Adrenal gland (tissue), 19 donors: ENCODE measurements around the gene SLC17A3. TPM values are rescaled to one million over a fixed set of nuclear protein-coding genes. Genes with fewer than 3 reads are reported as not detected.

ENCODE experiments used
- DNase-seq, 7 donors: peaks; one replicate each; pipeline ENCODE4 v3.0.0-alpha.2; 2019 to 2020
- H3K27ac ChIP-seq, 5 donors: fragments of 200-600 bp; sonication (generic) in 4 of 5; 1 replicate in 3 of 5; 2 replicates in 2 of 5; pipeline versions ENCODE4 v1.5.1 to v1.8.0; 2016 to 2020; ENCODE audit warnings: mild to moderate bottlenecking in 1 of 5
- H3K27me3 ChIP-seq: fragments of 200-600 bp; 2 replicates; pipeline ENCODE4 v1.8.0; 2021
- H3K36me3 ChIP-seq, 2 donors: fragments of 200-600 bp; replicated peaks in 1 of 2; 1 replicate in 1 of 2; 2 replicates in 1 of 2; pipeline versions ENCODE4 v1.5.1 to v1.8.0; 2018 to 2022
- H3K4me1 ChIP-seq, 2 donors: fragments of 200-600 bp; replicated peaks in 1 of 2; 1 replicate in 1 of 2; 2 replicates in 1 of 2; pipeline versions ENCODE4 v1.5.1 to v1.8.0; 2018 to 2021
- H3K4me3 ChIP-seq, 4 donors: fragments of 200-600 bp; sonication (generic) in 3 of 4; one replicate each; pipeline ENCODE4 v1.5.1; 2016 to 2018
- H3K9me3 ChIP-seq, 3 donors: fragments of 200-600 bp; sonication (generic) in 1 of 3; replicated peaks in 1 of 3; 1 replicate in 2 of 3; 2 replicates in 1 of 3; pipeline versions ENCODE4 v1.5.1 to v1.8.0; 2016 to 2021
- CTCF ChIP-seq, 6 experiments: fragments of 450-650 bp in 4 of 6; fragments of 200-600 bp in 2 of 6; sonication (generic) in 1 of 6; IDR thresholded peaks; 1 replicate in 5 of 6; 2 replicates in 1 of 6; pipeline versions ENCODE4 v1.5.1 to v1.8.0; 2016 to 2021; ENCODE audit warnings: antibody characterized with exemption in 6 of 6, mild to moderate bottlenecking in 2 of 6, moderate library complexity in 1 of 6
- POLR2A ChIP-seq, 2 donors: fragments of 450-650 bp; IDR thresholded peaks; one replicate each; pipeline ENCODE4 v1.6.1; 2017; ENCODE audit warnings: antibody characterized with exemption in 2 of 2, mild to moderate bottlenecking in 2 of 2, moderate library complexity in 1 of 2
- WGBS, 4 donors: extraction: QIAGEN DNeasy Blood & Tissue Kit in 2 of 4; methylation state at CpG; one replicate each; pipeline versions ENCODE4 v1.1.5 to v1.1.7; 2013 to 2017; 5-methylcytosine and 5-hydroxymethylcytosine counted together
- intact Hi-C, 2 donors: fragments of 100-400 bp; cut with DNase I; formaldehyde crosslinking; loops; one replicate each; pipeline versions ENCODE4 v1.14.1 to v1.15.0; 2022 to 2023
- long read RNA-seq, 10 donors: library from polyadenylated mRNA in 3 of 10; unstranded in 2 of 10; stranded (forward) in 1 of 10; transcript quantifications; one replicate each; pipeline ENCODE4 v2.0.0 and lab custom pipeline, GENCODE V29; 2021 to 2026
- polyA plus RNA-seq, 3 donors: library from polyadenylated mRNA; stranded (reverse); fragments of 200-250 nt in 2 of 3; fragments of 350-450 nt in 1 of 3; fragmentation: Illumina TruSeq in 1 of 3; extraction: RNeasy Lipid Tissue Mini Kit (QIAGEN cat#74804) in 1 of 3; gene quantifications; one replicate each; pipeline ENCODE4 v1.2.3, GENCODE V29; 2013 to 2014
- total RNA-seq, 9 donors: library from RNA; depleted of rRNA in 4 of 9; stranded (reverse); fragments of >200 nt in 4 of 9; fragments of 120-200 nt in 1 of 9; fragmentation: NEBNext Ultra II Directional in 1 of 9; extraction: Animal tissue kit (Norgen Biotek cat#: 25700) in 1 of 9; gene quantifications; one replicate each; pipeline versions ENCODE4 v1.1.0 to v1.2.4, GENCODE V29; 2013 to 2023
- donor health status: healthy with polysubstance abuse.
- donor health status: Bipolar disorder and iron deficiency.
- donor health status: DM: yes; HTN: yes; CAD: no.
- donor health status: DM: no; HTN: no; CAD: no.
- donor health status: DM: no; HTN: no; CAD: no.
- donor health status: DM: yes; HTN: yes; CAD: no.

Gene SLC17A3
- total RNA-seq, result 1 to 10 TPM in 2 of 9 donors, under 1 TPM in 6, not detected in 1; 0.20 to 2.1 (median 0.79) TPM
- polyA plus RNA-seq, result 1 to 10 TPM in 1 of 3 donors, under 1 TPM in 2; 0.34 to 1.5 (median 0.72) TPM
- long read RNA-seq, donor 1, result 0 reads
- long read RNA-seq, donor 2, result 0 reads
- long read RNA-seq, donor 3, result 0 reads
- long read RNA-seq, donor 4, result 0 reads
- long read RNA-seq, donor 5, result 0 reads
- long read RNA-seq, donor 6, result 0 reads
- long read RNA-seq, donor 7, result 0 reads
- long read RNA-seq, donor 8, result 0 reads
- long read RNA-seq, donor 9, result 0 reads
- long read RNA-seq, donor 10, result 0 reads

- H3K36me3 ChIP-seq, result no peaks in the 10 kb centered on the region
- WGBS, 4 donors, result 77 to 90% (median 85%) methylated on average over 3 of the region's 3 CpGs
- H3K4me1 ChIP-seq, result peaks cover 0 to 12% of the 10 kb centered on the region in 2 donors
- no peaks in the 10 kb centered on the region for H3K9me3 ChIP-seq
- no peak for TF ChIP-seq CTCF (IDR thresholded peaks at IDR 0.05)
- no peak for TF ChIP-seq POLR2A (IDR thresholded peaks at IDR 0.05)
- no peak for DNase-seq
- no peak within 1 kb of the TSS for H3K27ac ChIP-seq
- H3K27me3 ChIP-seq, result no peaks in the 10 kb centered on the region
- intact Hi-C loops, result no loop called here
- H3K4me3 ChIP-seq, result no peak within 1 kb of the TSS
Measured at GRCh38 chr6:25874118-25874517, at the start of gene SLC17A3. Gene SLC17A3, minus strand, starts transcription at chr6:25874243. Its CDS starts 5,856 bp downstream, at chr6:25868387.

- no peaks in the 10 kb centered on the region for H3K36me3 ChIP-seq
- intact Hi-C loops, result no loop called here
Measured at GRCh38 chr6:25922301-25922700, 48.3 kb upstream of the SLC17A3 start.

GRCh38 chr6:25921525-25922203, 47.6 kb upstream of the SLC17A3 start:
- intact Hi-C loops, result no loop called here
- H3K27ac ChIP-seq, result no peak overlapping the region
- no peaks in the 10 kb centered on the region for H3K27me3 ChIP-seq
- H3K4me1 ChIP-seq, result no peaks in the 10 kb centered on the region
- DNase-seq, result no peak
- H3K4me3 ChIP-seq, result no peak overlapping the region
- TF ChIP-seq CTCF (IDR thresholded peaks at IDR 0.05) (no peak), POLR2A (IDR thresholded peaks at IDR 0.05) (no peak)
- no peaks in the 10 kb centered on the region for H3K9me3 ChIP-seq
- no peaks in the 10 kb centered on the region for H3K36me3 ChIP-seq

More at GRCh38 chr6:25922301-25922700, 48.3 kb upstream of the SLC17A3 start:
- Histone ChIP-seq H3K27me3 (no peaks in the 10 kb centered on the region), H3K4me3 (no peak overlapping the region), H3K4me1 (peaks cover 0 to 6% of the 10 kb centered on the region in 2 donors), H3K9me3 (no peaks in the 10 kb centered on the region), H3K27ac (no peak overlapping the region)
- 73 to 78% (median 74%) methylated on average over 2 of the region's 2 CpGs for WGBS, 4 donors
- DNase-seq, result no peak
- TF ChIP-seq CTCF (IDR thresholded peaks at IDR 0.05) (no peak), POLR2A (IDR thresholded peaks at IDR 0.05) (no peak)

GRCh38 chr6:25919657-25920056, 45.6 kb upstream of the SLC17A3 start:
- intact Hi-C loops, result no loop called here
- H3K9me3 ChIP-seq, result no peaks in the 10 kb centered on the region
- H3K36me3 ChIP-seq, result no peaks in the 10 kb centered on the region
- H3K4me1 ChIP-seq, result no peaks in the 10 kb centered on the region
- no peak overlapping the region for H3K27ac ChIP-seq
- DNase-seq, result no peak
- no peak overlapping the region for H3K4me3 ChIP-seq
- WGBS, 4 donors, result 84 to 94% (median 89%) methylated on average over 5 of the region's 5 CpGs
- TF ChIP-seq CTCF (IDR thresholded peaks at IDR 0.05), result no peak
- no peak for TF ChIP-seq POLR2A (IDR thresholded peaks at IDR 0.05)
- H3K27me3 ChIP-seq, result peaks cover 9% of the 10 kb centered on the region
